C4-2B (cell line): ENCODE results near the gene MTIF3.

Experiments used
- CTCF ChIP-seq: fragments of 450-650 bp; conservative IDR thresholded peaks from 2 replicates; pipeline ENCODE4 v1.5.1; 2017; ENCODE audit warnings: mild to moderate bottlenecking
- ZFX ChIP-seq: fragments of 450-650 bp; IDR thresholded peaks from 2 replicates; pipeline ENCODE4 v1.6.1; 2017

- TF ChIP-seq CTCF (no peak), ZFX (no peak)
These were observed 49.2 kb downstream of the MTIF3 start for GRCh38 chr13:27401210-27401609.
